Peyer's patch (tissue), 4 donors: ENCODE results near the gene SPRN.

Source experiments
- POLR2A ChIP-seq, 2 donors: fragments of 450-650 bp; IDR thresholded peaks; one replicate each; pipeline ENCODE4 v1.5.1; 2017; ENCODE audit warnings: antibody characterized with exemption in 2 of 2, mild to moderate bottlenecking in 2 of 2, moderate library complexity in 2 of 2
- TF ChIP-seq, protein P1 (sequence below), 6 experiments: fragments of 450-650 bp in 4 of 6; fragments of 200-600 bp in 2 of 6; sonication (generic) in 1 of 6; IDR thresholded peaks; one replicate each; pipeline ENCODE4 v1.5.1; 2017 to 2019; ENCODE audit warnings: antibody characterized with exemption in 6 of 6, mild to moderate bottlenecking in 3 of 6, moderate library complexity in 1 of 6

DNA sequence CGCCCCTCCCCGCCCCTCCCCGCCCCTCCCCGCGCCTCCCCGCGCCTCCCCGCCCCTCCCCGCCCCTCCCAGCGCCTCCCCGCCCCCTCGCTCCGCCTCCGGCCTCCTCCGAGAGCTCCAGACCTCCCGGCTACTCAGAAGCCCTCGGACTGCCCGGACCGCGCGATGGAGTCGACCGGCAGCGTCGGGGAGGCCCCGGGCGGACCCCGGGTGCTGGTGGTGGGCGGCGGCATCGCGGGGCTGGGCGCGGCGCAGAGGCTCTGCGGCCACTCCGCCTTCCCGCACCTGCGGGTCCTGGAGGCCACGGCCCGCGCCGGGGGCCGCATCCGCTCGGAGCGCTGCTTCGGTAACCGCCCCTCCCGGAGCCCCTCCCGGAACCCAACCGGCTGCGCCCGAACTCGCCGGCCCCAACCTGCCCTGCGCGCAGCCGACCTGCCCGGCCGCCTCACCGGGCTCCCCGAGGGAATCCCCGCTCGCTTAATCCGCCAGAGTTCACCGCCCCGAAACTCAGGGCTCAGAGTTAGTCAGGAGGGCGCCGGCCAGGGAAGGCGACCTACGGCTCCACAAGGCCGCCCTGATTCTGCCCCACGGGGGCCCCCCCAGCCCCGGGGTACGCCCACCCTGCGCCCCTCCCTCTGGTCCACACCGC lies 45.1 kb downstream of the SPRN start, which contains the start of gene PAOX:
- TF ChIP-seq, protein P1, sequence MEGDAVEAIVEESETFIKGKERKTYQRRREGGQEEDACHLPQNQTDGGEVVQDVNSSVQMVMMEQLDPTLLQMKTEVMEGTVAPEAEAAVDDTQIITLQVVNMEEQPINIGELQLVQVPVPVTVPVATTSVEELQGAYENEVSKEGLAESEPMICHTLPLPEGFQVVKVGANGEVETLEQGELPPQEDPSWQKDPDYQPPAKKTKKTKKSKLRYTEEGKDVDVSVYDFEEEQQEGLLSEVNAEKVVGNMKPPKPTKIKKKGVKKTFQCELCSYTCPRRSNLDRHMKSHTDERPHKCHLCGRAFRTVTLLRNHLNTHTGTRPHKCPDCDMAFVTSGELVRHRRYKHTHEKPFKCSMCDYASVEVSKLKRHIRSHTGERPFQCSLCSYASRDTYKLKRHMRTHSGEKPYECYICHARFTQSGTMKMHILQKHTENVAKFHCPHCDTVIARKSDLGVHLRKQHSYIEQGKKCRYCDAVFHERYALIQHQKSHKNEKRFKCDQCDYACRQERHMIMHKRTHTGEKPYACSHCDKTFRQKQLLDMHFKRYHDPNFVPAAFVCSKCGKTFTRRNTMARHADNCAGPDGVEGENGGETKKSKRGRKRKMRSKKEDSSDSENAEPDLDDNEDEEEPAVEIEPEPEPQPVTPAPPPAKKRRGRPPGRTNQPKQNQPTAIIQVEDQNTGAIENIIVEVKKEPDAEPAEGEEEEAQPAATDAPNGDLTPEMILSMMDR (IDR thresholded peaks at IDR 0.05) = no peak
- TF ChIP-seq POLR2A (IDR thresholded peaks at IDR 0.05) = peak in 1 of 2 donors; percentile 35
